ENCODE measurements around the gene CSTF1.

Gene CSTF1

GRCh38 chr20:56392132-56392880 lies at the start of gene CSTF1, which contains the start of gene AURKA:
TSS of gene CSTF1 (plus strand) at chr20:56392645. CDS start at chr20:56395553, 2,908 bp downstream.
TSS of gene AURKA (minus strand) at chr20:56392215. CDS start at chr20:56388197, 4,018 bp downstream.
- DNase-seq (ENCODE audit: low read depth), result peak; percentile 99

- DNase-seq (ENCODE audit: low read depth), result no peak
These were observed 49.7 kb upstream of the CSTF1 start for GRCh38 chr20:56342783-56343182.

GRCh38 chr20:56343861-56344381 lies 48.5 kb upstream of the CSTF1 start:
- no peak for DNase-seq (ENCODE audit: low read depth)

- DNase-seq (ENCODE audit: low read depth), result no peak
These were observed 46.5 kb upstream of the CSTF1 start for GRCh38 chr20:56345911-56346310.

- no peak for DNase-seq (ENCODE audit: low read depth)
These were observed 44.7 kb upstream of the CSTF1 start for GRCh38 chr20:56347628-56348304.

GRCh38 chr20:56348305-56348693 lies 44.1 kb upstream of the CSTF1 start:
- no peak for DNase-seq (ENCODE audit: low read depth)

- no peak for DNase-seq (ENCODE audit: low read depth)
These were observed 43.7 kb upstream of the CSTF1 start for GRCh38 chr20:56348746-56349145.

GRCh38 chr20:56350842-56351241 lies 41.6 kb upstream of the CSTF1 start:
- no peak for DNase-seq (ENCODE audit: low read depth)

- no peak for DNase-seq (ENCODE audit: low read depth)
These were observed 39.9 kb upstream of the CSTF1 start for GRCh38 chr20:56352345-56353055.

GRCh38 chr20:56353356-56353755 lies 39.1 kb upstream of the CSTF1 start:
- DNase-seq (ENCODE audit: low read depth), result no peak

- DNase-seq (ENCODE audit: low read depth), result no peak
These were observed 34.4 kb upstream of the CSTF1 start for GRCh38 chr20:56358070-56358469.

GRCh38 chr20:56358600-56359211 lies 33.7 kb upstream of the CSTF1 start, which contains the start of gene FAM210B:
TSS of gene FAM210B (plus strand) at chr20:56358974. CDS start at chr20:56359006, 32 bp downstream.
- peak; percentile 88 for DNase-seq (ENCODE audit: low read depth)

- peak; percentile 48 for DNase-seq (ENCODE audit: low read depth)
These were observed 33.0 kb upstream of the CSTF1 start for GRCh38 chr20:56359212-56360132.

GRCh38 chr20:56360133-56360907 lies 32.1 kb upstream of the CSTF1 start:
- DNase-seq (ENCODE audit: low read depth), result no peak

- DNase-seq (ENCODE audit: low read depth), result no peak
These were observed 31.6 kb upstream of the CSTF1 start for GRCh38 chr20:56360908-56361205.

GRCh38 chr20:56361900-56362299 lies 30.5 kb upstream of the CSTF1 start:
- no peak for DNase-seq (ENCODE audit: low read depth)

- no peak for DNase-seq (ENCODE audit: low read depth)
These were observed 29.5 kb upstream of the CSTF1 start for GRCh38 chr20:56362833-56363413.

- DNase-seq (ENCODE audit: low read depth), result no peak
These were observed 29.0 kb upstream of the CSTF1 start for GRCh38 chr20:56363491-56363890.

- no peak for DNase-seq (ENCODE audit: low read depth)
These were observed 23.9 kb upstream of the CSTF1 start for GRCh38 chr20:56368351-56369134.
